Measurements from ENCODE around the gene LRRC7. TPM values are rescaled to one million over a fixed set of nuclear protein-coding genes. Genes with fewer than 3 reads are reported as not detected.
A peak's percentile ranks its signal among the peaks of the same experiment; 100 is the strongest.

LRRC7 gene
- total and polyA plus RNA-seq, 7 experiments from 2014 or later, result 0.15 to 6.4 (median 0.46) TPM; not detected in 1

- H3K27me3 Mint-ChIP-seq, result no peaks in the 10 kb centered on the region
- H3K9me3 ChIP-seq (ENCODE audit: control insufficient read depth in 2 of 3, low read length in 3 of 3), result no peaks in the 10 kb centered on the region
- H3K9me3 Mint-ChIP-seq, result peaks cover 0 to 8% (median 0%) of the 10 kb centered on the region in 11 donors
- ChIA-PET CTCF (no interaction called here), POLR2A (no interaction called here)
- no peaks in the 10 kb centered on the region for H3K36me3 ChIP-seq (ENCODE audit: control insufficient read depth in 2 of 3, insufficient read depth in 3 of 3, low read length in 3 of 3)
- intact Hi-C loops (cut with micrococcal nuclease), result no loop called here
- H3K36me3 Mint-ChIP-seq, result no peaks in the 10 kb centered on the region
- no peak overlapping the region for H3K4me3 Mint-ChIP-seq
- H3K27ac ChIP-seq (ENCODE audit: low read depth, low read length), result no peak overlapping the region
- H3K4me1 Mint-ChIP-seq, result no peaks in the 10 kb centered on the region
- no peak for DNase-seq
- H3K27me3 ChIP-seq (ENCODE audit: control insufficient read depth in 2 of 2, insufficient read depth in 2 of 2, low read length in 2 of 2), result no peaks in the 10 kb centered on the region
- no peak overlapping the region for H3K4me3 ChIP-seq (ENCODE audit: low read length)
- no peak for ATAC-seq
- H3K4me1 ChIP-seq (ENCODE audit: control insufficient read depth in 2 of 2, insufficient read depth in 2 of 2, low read length in 2 of 2), result no peaks in the 10 kb centered on the region
- H3K27ac Mint-ChIP-seq, result no peak overlapping the region
These were observed 415.3 kb downstream of the LRRC7 start for GRCh38 chr1:69982992-69983391.

- peaks cover 0 to 8% (median 0%) of the 10 kb centered on the region in 11 donors for H3K9me3 Mint-ChIP-seq
- H3K27me3 ChIP-seq (ENCODE audit: control insufficient read depth in 2 of 2, insufficient read depth in 2 of 2, low read length in 2 of 2), result no peaks in the 10 kb centered on the region
- H3K4me3 ChIP-seq (ENCODE audit: low read length), result no peak overlapping the region
- no peak overlapping the region for H3K4me3 Mint-ChIP-seq
- ChIA-PET POLR2A (no interaction called here), CTCF (no interaction called here)
- DNase-seq, result no peak
- no peaks in the 10 kb centered on the region for H3K27me3 Mint-ChIP-seq
- ATAC-seq, result no peak
- H3K36me3 ChIP-seq (ENCODE audit: control insufficient read depth in 2 of 3, insufficient read depth in 3 of 3, low read length in 3 of 3), result no peaks in the 10 kb centered on the region
- H3K27ac Mint-ChIP-seq, result no peak overlapping the region
- H3K27ac ChIP-seq (ENCODE audit: low read depth, low read length), result no peak overlapping the region
- intact Hi-C loops (cut with micrococcal nuclease), result no loop called here
- H3K4me1 Mint-ChIP-seq, result no peaks in the 10 kb centered on the region
- H3K4me1 ChIP-seq (ENCODE audit: control insufficient read depth in 2 of 2, insufficient read depth in 2 of 2, low read length in 2 of 2), result no peaks in the 10 kb centered on the region
- no peaks in the 10 kb centered on the region for H3K9me3 ChIP-seq (ENCODE audit: control insufficient read depth in 2 of 3, low read length in 3 of 3)
- no peaks in the 10 kb centered on the region for H3K36me3 Mint-ChIP-seq
These were observed 417.7 kb downstream of the LRRC7 start for GRCh38 chr1:69985376-69985775.

- Histone ChIP-seq H3K4me3 (ENCODE audit: low read length) (no peak overlapping the region), H3K36me3 (ENCODE audit: control insufficient read depth in 2 of 3, insufficient read depth in 3 of 3, low read length in 3 of 3) (no peaks in the 10 kb centered on the region), H3K27me3 (ENCODE audit: control insufficient read depth in 2 of 2, insufficient read depth in 2 of 2, low read length in 2 of 2) (no peaks in the 10 kb centered on the region), H3K4me1 (ENCODE audit: control insufficient read depth in 2 of 2, insufficient read depth in 2 of 2, low read length in 2 of 2) (no peaks in the 10 kb centered on the region), H3K27ac (ENCODE audit: low read depth, low read length) (no peak overlapping the region), H3K9me3 (ENCODE audit: control insufficient read depth in 2 of 3, low read length in 3 of 3) (no peaks in the 10 kb centered on the region)
- POLR2A ChIA-PET, result no interaction called here
- no peak for ATAC-seq
- CTCF ChIA-PET, result no interaction called here
- peaks cover 0 to 8% (median 0%) of the 10 kb centered on the region in 11 donors for H3K9me3 Mint-ChIP-seq
- no peak for DNase-seq
- no peaks in the 10 kb centered on the region for H3K27me3 Mint-ChIP-seq
- intact Hi-C loops (cut with micrococcal nuclease), result no loop called here
- H3K4me1 Mint-ChIP-seq, result no peaks in the 10 kb centered on the region
- no peak overlapping the region for H3K4me3 Mint-ChIP-seq
- H3K36me3 Mint-ChIP-seq, result no peaks in the 10 kb centered on the region
- H3K27ac Mint-ChIP-seq, result no peak overlapping the region
These were observed 418.2 kb downstream of the LRRC7 start for GRCh38 chr1:69985901-69986439.

- Mint-ChIP-seq H3K4me1 (no peaks in the 10 kb centered on the region), H3K4me3 (no peak overlapping the region), H3K27ac (no peak overlapping the region), H3K36me3 (no peaks in the 10 kb centered on the region), H3K9me3 (peaks cover 0 to 8% (median 0%) of the 10 kb centered on the region in 11 donors), H3K27me3 (no peaks in the 10 kb centered on the region)
- Histone ChIP-seq H3K27me3 (ENCODE audit: control insufficient read depth in 2 of 2, insufficient read depth in 2 of 2, low read length in 2 of 2) (no peaks in the 10 kb centered on the region), H3K36me3 (ENCODE audit: control insufficient read depth in 2 of 3, insufficient read depth in 3 of 3, low read length in 3 of 3) (no peaks in the 10 kb centered on the region), H3K4me1 (ENCODE audit: control insufficient read depth in 2 of 2, insufficient read depth in 2 of 2, low read length in 2 of 2) (no peaks in the 10 kb centered on the region), H3K4me3 (ENCODE audit: low read length) (no peak overlapping the region), H3K9me3 (ENCODE audit: control insufficient read depth in 2 of 3, low read length in 3 of 3) (no peaks in the 10 kb centered on the region), H3K27ac (ENCODE audit: low read depth, low read length) (no peak overlapping the region)
- ChIA-PET POLR2A (no interaction called here), CTCF (no interaction called here)
- DNase-seq (no peak), ATAC-seq (peak; percentile 55)
- intact Hi-C loops (cut with micrococcal nuclease), result no loop called here
These were observed 420.2 kb downstream of the LRRC7 start for GRCh38 chr1:69987881-69988280.

- H3K4me1 ChIP-seq (ENCODE audit: control insufficient read depth in 2 of 2, insufficient read depth in 2 of 2, low read length in 2 of 2), result no peaks in the 10 kb centered on the region
- ATAC-seq, result no peak
- H3K27ac Mint-ChIP-seq, result no peak overlapping the region
- no peaks in the 10 kb centered on the region for H3K36me3 Mint-ChIP-seq
- CTCF ChIA-PET, result interaction anchor here (1.5 kb wide), 1 partner anchor 10 kb away, joined by 3 read pairs; no protein-coding TSS in a partner anchor
- POLR2A ChIA-PET, result no interaction called here
- DNase-seq, result no peak
- no peak overlapping the region for H3K4me3 ChIP-seq (ENCODE audit: low read length)
- no peak overlapping the region for H3K4me3 Mint-ChIP-seq
- no peaks in the 10 kb centered on the region for H3K9me3 Mint-ChIP-seq
- no peaks in the 10 kb centered on the region for H3K27me3 Mint-ChIP-seq
- H3K27ac ChIP-seq (ENCODE audit: low read depth, low read length), result no peak overlapping the region
- intact Hi-C loops (cut with micrococcal nuclease), result no loop called here
- H3K9me3 ChIP-seq (ENCODE audit: control insufficient read depth in 2 of 3, low read length in 3 of 3), result no peaks in the 10 kb centered on the region
- H3K36me3 ChIP-seq (ENCODE audit: control insufficient read depth in 2 of 3, insufficient read depth in 3 of 3, low read length in 3 of 3), result no peaks in the 10 kb centered on the region
- no peaks in the 10 kb centered on the region for H3K27me3 ChIP-seq (ENCODE audit: control insufficient read depth in 2 of 2, insufficient read depth in 2 of 2, low read length in 2 of 2)
- no peaks in the 10 kb centered on the region for H3K4me1 Mint-ChIP-seq
These were observed 423.9 kb downstream of the LRRC7 start for GRCh38 chr1:69991644-69992043.

- intact Hi-C loops (cut with micrococcal nuclease), result no loop called here
- H3K27ac ChIP-seq (ENCODE audit: low read depth, low read length), result no peak overlapping the region
- H3K4me3 ChIP-seq (ENCODE audit: low read length), result no peak overlapping the region
- no peaks in the 10 kb centered on the region for H3K9me3 ChIP-seq (ENCODE audit: control insufficient read depth in 2 of 3, low read length in 3 of 3)
- CTCF ChIA-PET, result no interaction called here
- no peaks in the 10 kb centered on the region for H3K36me3 ChIP-seq (ENCODE audit: control insufficient read depth in 2 of 3, insufficient read depth in 3 of 3, low read length in 3 of 3)
- H3K4me1 ChIP-seq (ENCODE audit: control insufficient read depth in 2 of 2, insufficient read depth in 2 of 2, low read length in 2 of 2), result no peaks in the 10 kb centered on the region
- no peaks in the 10 kb centered on the region for H3K27me3 Mint-ChIP-seq
- no peak for DNase-seq
- no peaks in the 10 kb centered on the region for H3K4me1 Mint-ChIP-seq
- no peak overlapping the region for H3K27ac Mint-ChIP-seq
- no peaks in the 10 kb centered on the region for H3K27me3 ChIP-seq (ENCODE audit: control insufficient read depth in 2 of 2, insufficient read depth in 2 of 2, low read length in 2 of 2)
- ATAC-seq, result no peak
- POLR2A ChIA-PET, result no interaction called here
- no peaks in the 10 kb centered on the region for H3K36me3 Mint-ChIP-seq
- H3K9me3 Mint-ChIP-seq, result peaks cover 0 to 1% (median 0%) of the 10 kb centered on the region in 11 donors
- no peak overlapping the region for H3K4me3 Mint-ChIP-seq
These were observed 424.9 kb downstream of the LRRC7 start for GRCh38 chr1:69992594-69992993.

GRCh38 chr1:69993810-69994209, 426.1 kb downstream of the LRRC7 start:
- Mint-ChIP-seq H3K4me1 (no peaks in the 10 kb centered on the region), H3K9me3 (peaks cover 0 to 7% (median 0%) of the 10 kb centered on the region in 11 donors), H3K27me3 (no peaks in the 10 kb centered on the region), H3K36me3 (no peaks in the 10 kb centered on the region), H3K4me3 (no peak overlapping the region), H3K27ac (no peak overlapping the region)
- Histone ChIP-seq H3K4me3 (ENCODE audit: low read length) (no peak overlapping the region), H3K4me1 (ENCODE audit: control insufficient read depth in 2 of 2, insufficient read depth in 2 of 2, low read length in 2 of 2) (no peaks in the 10 kb centered on the region), H3K27me3 (ENCODE audit: control insufficient read depth in 2 of 2, insufficient read depth in 2 of 2, low read length in 2 of 2) (no peaks in the 10 kb centered on the region), H3K27ac (ENCODE audit: low read depth, low read length) (no peak overlapping the region), H3K36me3 (ENCODE audit: control insufficient read depth in 2 of 3, insufficient read depth in 3 of 3, low read length in 3 of 3) (no peaks in the 10 kb centered on the region), H3K9me3 (ENCODE audit: control insufficient read depth in 2 of 3, low read length in 3 of 3) (no peaks in the 10 kb centered on the region)
- ChIA-PET POLR2A (no interaction called here), CTCF (no interaction called here)
- ATAC-seq, result no peak
- intact Hi-C loops (cut with micrococcal nuclease), result no loop called here
- DNase-seq, result no peak
